ENCODE data around the gene C3orf80. TPM values are rescaled to one million over a fixed set of nuclear protein-coding genes. Genes with fewer than 3 reads are reported as not detected.

Gene C3orf80
- total and polyA plus RNA-seq, 8 donors: 0.29 to 1.9 (median 0.73) TPM; not detected in 3

DNA sequence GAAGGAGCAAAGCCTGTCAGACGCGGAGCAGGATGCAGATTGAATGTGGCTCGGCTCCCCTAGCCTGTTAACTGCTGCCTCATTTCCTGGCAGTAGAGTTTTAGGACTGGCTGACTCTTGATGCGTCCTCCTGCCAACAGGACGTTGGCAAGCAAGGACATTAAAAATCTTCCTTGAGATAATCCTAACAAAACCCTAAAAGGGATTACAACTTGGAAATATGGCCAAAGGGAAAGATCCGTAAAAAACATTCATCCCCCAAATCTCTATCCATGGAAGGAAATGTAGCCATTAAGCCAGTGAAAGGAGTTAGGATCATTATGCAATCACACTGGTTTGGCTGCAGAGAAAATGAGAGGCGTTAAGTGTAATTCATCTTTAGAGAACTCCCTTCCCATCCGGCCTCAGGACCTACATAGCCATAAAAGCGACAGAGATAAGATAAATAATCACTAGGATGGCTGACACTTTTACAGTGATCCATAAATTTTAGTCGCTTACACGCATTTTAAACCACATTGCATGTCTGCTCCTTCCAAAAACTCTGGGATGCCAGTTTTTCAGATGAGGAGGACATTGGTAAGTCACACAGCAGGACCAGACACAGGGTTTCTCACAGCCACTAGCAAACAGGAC, 44.5 kb upstream of the C3orf80 start:
- intact Hi-C loops (cut with DNase I; ENCODE audit: low total_unique reads): no loop called here
- H3K27me3 ChIP-seq: no peaks in the 10 kb centered on the region
- no peak for TF ChIP-seq POLR2AphosphoS5 (IDR thresholded peaks at IDR 0.05)
- TF ChIP-seq, protein P1, sequence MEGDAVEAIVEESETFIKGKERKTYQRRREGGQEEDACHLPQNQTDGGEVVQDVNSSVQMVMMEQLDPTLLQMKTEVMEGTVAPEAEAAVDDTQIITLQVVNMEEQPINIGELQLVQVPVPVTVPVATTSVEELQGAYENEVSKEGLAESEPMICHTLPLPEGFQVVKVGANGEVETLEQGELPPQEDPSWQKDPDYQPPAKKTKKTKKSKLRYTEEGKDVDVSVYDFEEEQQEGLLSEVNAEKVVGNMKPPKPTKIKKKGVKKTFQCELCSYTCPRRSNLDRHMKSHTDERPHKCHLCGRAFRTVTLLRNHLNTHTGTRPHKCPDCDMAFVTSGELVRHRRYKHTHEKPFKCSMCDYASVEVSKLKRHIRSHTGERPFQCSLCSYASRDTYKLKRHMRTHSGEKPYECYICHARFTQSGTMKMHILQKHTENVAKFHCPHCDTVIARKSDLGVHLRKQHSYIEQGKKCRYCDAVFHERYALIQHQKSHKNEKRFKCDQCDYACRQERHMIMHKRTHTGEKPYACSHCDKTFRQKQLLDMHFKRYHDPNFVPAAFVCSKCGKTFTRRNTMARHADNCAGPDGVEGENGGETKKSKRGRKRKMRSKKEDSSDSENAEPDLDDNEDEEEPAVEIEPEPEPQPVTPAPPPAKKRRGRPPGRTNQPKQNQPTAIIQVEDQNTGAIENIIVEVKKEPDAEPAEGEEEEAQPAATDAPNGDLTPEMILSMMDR (IDR thresholded peaks at IDR 0.05): no peak
- TF ChIP-seq POLR2A (IDR thresholded peaks at IDR 0.05): no peak
- TF ChIP-seq EP300 (IDR thresholded peaks at IDR 0.05): no peak
- H3K9me3 ChIP-seq: no peaks in the 10 kb centered on the region
- H3K4me3 ChIP-seq: no peak overlapping the region
- no peaks in the 10 kb centered on the region for H3K36me3 ChIP-seq
- DNase-seq: peak in 1 of 2 donors; percentile 42
- peaks cover 9 to 41% (median 19%) of the 10 kb centered on the region in 4 donors for H3K4me1 ChIP-seq
- no peak overlapping the region for H3K27ac ChIP-seq
- 26 to 59% (median 46%) methylated on average over 11 of the region's 11 CpGs for WGBS, 5 donors

- DNase-seq: no peak
- Histone ChIP-seq H3K9me3 (no peaks in the 10 kb centered on the region), H3K27me3 (no peaks in the 10 kb centered on the region), H3K4me3 (no peak overlapping the region), H3K4me1 (peaks cover 20 to 41% (median 23%) of the 10 kb centered on the region in 4 donors), H3K36me3 (no peaks in the 10 kb centered on the region), H3K27ac (no peak overlapping the region)
- 77 to 85% (median 78%) methylated on average over 4 of the region's 4 CpGs for WGBS, 5 donors
- intact Hi-C loops (cut with DNase I; ENCODE audit: low total_unique reads): no loop called here
- no peak for TF ChIP-seq POLR2A (IDR thresholded peaks at IDR 0.05)
- no peak for TF ChIP-seq EP300 (IDR thresholded peaks at IDR 0.05)
- TF ChIP-seq POLR2AphosphoS5 (IDR thresholded peaks at IDR 0.05): no peak
- TF ChIP-seq, protein P1 (IDR thresholded peaks at IDR 0.05): no peak
Measured at GRCh38 chr3:160183345-160184076, 41.7 kb upstream of the C3orf80 start.

- Histone ChIP-seq H3K4me3 (no peak overlapping the region), H3K9me3 (no peaks in the 10 kb centered on the region), H3K4me1 (peaks cover 20 to 42% (median 23%) of the 10 kb centered on the region in 4 donors), H3K27ac (peak overlapping the region; percentile 21 to 73 (median 52)), H3K27me3 (no peaks in the 10 kb centered on the region), H3K36me3 (no peaks in the 10 kb centered on the region)
- intact Hi-C loops (cut with DNase I; ENCODE audit: low total_unique reads): no loop called here
- WGBS, 5 donors: 16 to 35% (median 27%) methylated on average over 3 of the region's 3 CpGs
- peak in 1 of 2 donors; percentile 48 for DNase-seq
- TF ChIP-seq POLR2AphosphoS5 (IDR thresholded peaks at IDR 0.05): no peak
Measured at GRCh38 chr3:160184655-160185054, 40.6 kb upstream of the C3orf80 start.

DNA sequence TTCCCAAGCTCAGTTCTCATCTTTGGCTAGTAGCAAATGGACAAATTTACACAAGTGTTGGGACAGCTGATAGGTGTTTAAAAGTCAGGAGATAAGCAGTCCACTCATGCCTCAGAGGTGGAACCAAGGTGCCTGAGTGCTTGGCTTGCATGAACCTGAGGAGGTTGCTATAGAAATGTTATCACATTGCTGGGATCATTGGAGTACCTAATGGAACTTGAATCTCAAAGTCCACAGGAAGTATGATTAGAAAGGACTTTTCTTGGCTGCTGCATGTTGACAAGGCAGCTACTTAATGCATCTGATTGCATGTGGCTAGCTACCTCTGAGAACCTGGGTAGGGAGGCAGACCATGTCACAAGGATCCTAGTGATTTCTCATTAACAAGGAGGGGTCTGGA, 39.5 kb upstream of the C3orf80 start:
- Histone ChIP-seq H3K4me3 (no peak overlapping the region), H3K27me3 (no peaks in the 10 kb centered on the region), H3K4me1 (peaks cover 20 to 43% (median 24%) of the 10 kb centered on the region in 4 donors), H3K27ac (peak overlapping the region; percentile 68 to 89 (median 78)), H3K36me3 (no peaks in the 10 kb centered on the region), H3K9me3 (no peaks in the 10 kb centered on the region)
- intact Hi-C loops (cut with DNase I; ENCODE audit: low total_unique reads): no loop called here
- TF ChIP-seq POLR2AphosphoS5 (IDR thresholded peaks at IDR 0.05) (peak in 1 of 3 donors; percentile 80), EP300 (IDR thresholded peaks at IDR 0.05) (no peak), POLR2A (IDR thresholded peaks at IDR 0.05) (no peak)
- TF ChIP-seq, protein P1 (IDR thresholded peaks at IDR 0.05): no peak
- peak; percentile 71 to 79 for DNase-seq
